Coronary artery (tissue), 2 donors: ENCODE results near the gene PLOD1.

Experiments used
- DNase-seq: peaks from one replicate; pipeline ENCODE4 v3.0.0-alpha.2; 2017; ENCODE audit warnings: low spot score
- H3K27ac ChIP-seq, 2 donors: fragments of 200-600 bp; sonication (generic); one replicate each; pipeline ENCODE4 v1.5.1; 2016 to 2019
- H3K4me3 ChIP-seq: fragments of 200-600 bp; sonication (generic); 2 replicates; pipeline ENCODE4 v1.5.1; 2016; ENCODE audit warnings: mild to moderate bottlenecking, moderate library complexity
- CTCF ChIP-seq: fragments of 200-600 bp; sonication (generic); IDR thresholded peaks from one replicate; pipeline ENCODE4 v1.5.1; 2019; ENCODE audit warnings: antibody characterized with exemption

The PLOD1 gene

DNA sequence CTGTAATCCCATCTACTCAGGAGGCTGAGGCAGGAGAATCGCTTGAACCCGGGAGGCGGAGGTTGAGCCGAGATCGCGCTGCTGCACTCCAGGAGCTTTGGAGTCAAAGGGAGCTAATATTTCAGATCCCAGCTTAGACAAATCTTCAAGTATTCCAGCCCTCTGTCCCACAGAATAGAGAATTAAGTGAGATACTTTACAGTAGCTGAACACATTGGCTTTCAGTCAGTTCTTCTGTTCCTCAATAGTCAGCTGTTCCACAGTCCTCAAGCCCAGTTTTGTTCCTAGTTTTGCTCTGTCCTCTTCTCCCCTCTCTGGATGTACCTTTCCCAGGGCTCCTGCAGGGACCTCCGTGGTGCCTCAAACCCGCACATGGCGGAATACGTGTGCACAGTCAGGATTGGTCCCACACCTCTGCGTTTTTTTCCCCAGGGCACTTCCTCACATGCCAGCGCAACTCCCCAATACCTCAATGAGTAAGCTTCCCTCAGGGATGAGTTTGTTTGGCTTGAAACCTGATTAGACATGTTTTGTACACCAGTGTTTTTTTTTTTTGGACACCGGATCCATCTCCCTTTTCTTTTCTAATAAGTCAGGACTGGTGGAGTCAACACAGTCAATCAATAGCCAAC, 47.0 kb downstream of the PLOD1 start:
- Histone ChIP-seq H3K4me3 (no peak overlapping the region), H3K27ac (no peak overlapping the region)
- DNase-seq = no peak
- TF ChIP-seq CTCF = no peak

DNA sequence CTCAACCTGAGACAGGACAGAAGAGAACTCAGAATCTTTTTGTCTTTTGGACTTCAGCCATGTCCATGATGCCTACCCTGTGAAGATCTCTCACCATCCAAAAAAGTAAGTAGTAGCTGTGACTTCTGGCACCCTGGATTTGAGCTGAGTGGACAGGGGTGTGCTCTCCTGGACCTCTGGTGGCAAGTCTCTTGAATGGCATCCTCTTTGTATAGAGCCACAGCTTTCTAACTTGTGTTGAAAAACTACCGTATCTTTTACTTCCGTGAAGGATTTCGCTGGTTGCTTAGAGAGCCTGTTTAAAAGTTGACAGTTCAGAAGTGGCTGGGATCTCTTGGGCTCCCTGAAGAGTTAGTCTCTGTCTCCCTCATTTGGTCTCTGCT, 47.5 kb downstream of the PLOD1 start:
- no peak for TF ChIP-seq CTCF
- no peak overlapping the region for H3K4me3 ChIP-seq
- no peak for DNase-seq
- no peak overlapping the region for H3K27ac ChIP-seq

GRCh38 chr1:11984121-11984520, 49.6 kb downstream of the PLOD1 start:
- no peak overlapping the region for H3K27ac ChIP-seq
- H3K4me3 ChIP-seq = no peak overlapping the region
- no peak for TF ChIP-seq CTCF
- no peak for DNase-seq

DNA sequence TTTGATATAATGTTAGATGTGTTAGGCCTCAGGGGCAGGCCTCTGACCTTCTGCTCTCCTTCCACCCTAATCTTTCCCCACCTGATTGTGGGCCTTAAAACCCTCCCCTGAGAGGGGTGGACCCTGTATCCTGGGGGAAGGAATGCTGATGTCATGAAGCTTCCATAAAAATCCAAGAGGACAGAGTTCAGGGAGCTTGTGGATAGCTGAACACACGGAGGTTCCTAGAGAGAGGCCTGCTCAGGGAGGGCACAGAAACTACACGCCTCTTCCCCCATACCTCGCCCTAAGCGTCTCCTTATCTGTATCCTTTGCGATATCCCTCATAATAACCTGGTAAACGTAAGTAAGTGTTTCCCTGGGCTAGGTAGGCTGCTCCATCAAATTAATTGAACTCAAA, 50.1 kb downstream of the PLOD1 start:
- no peak overlapping the region for H3K4me3 ChIP-seq
- DNase-seq = no peak
- no peak for TF ChIP-seq CTCF
- H3K27ac ChIP-seq = no peak overlapping the region

DNA sequence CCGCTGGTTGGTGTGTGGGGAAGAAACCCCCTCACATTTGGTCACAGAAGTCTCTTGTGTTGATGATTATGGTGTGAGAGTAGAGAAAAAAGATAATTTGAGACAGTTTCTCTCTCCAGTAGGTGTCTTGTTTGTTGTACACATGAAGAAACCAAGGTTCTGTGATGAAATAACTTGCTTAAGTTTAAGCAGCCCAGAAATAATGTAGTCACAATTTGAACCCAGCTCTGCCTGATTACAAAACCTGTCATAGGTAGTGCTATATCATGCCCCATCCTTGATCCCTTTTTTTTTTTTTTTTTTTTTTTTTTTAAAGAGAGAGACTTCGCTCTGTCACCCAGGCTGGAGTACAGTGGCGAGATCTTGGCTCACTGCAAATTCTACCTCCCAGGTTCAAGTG, 50.7 kb downstream of the PLOD1 start:
- no peak for DNase-seq
- no peak overlapping the region for H3K27ac ChIP-seq

GRCh38 chr1:11985851-11986250, 51.3 kb downstream of the PLOD1 start:
- Histone ChIP-seq H3K27ac (peak overlapping the region in 1 of 2 donors; percentile 57), H3K4me3 (no peak overlapping the region)
- TF ChIP-seq CTCF = no peak
- no peak for DNase-seq

More for the DNA sequence above, 50.7 kb downstream of the PLOD1 start:
- H3K4me3 ChIP-seq = no peak overlapping the region
- TF ChIP-seq CTCF = no peak

DNA sequence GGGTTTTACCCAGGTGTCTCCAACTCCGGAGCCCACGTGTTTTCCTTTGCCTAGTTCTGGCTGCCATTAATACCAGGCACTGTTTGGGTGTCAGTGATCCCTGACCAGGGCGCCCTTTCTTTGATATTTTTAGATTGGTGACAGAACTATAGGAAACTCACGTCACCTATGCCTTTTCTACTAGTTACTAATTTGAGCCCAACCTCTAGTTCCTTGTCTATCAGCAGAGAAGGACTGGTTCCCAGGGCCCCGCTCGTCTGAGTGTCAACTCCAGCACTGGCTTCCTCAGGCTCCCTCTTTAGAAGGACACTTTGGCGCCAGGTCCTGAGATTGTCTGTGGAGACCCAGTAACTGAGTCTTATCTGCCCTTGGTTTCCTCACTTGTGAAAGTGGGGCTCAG, 55.2 kb downstream of the PLOD1 start:
- Histone ChIP-seq H3K4me3 (no peak overlapping the region), H3K27ac (no peak overlapping the region)
- no peak for DNase-seq
- no peak for TF ChIP-seq CTCF
